Stimulated activated CD8-positive, alpha-beta memory T cell treated with anti-CD3 and anti-CD28 coated beads, Interleukin-12 subunit alpha, Interleukin-12 subunit beta, amount 100 ng/mL, for 4 hours (primary cell): Measurements from ENCODE around the gene OTULINL.

Experiments used
- DNase-seq: peaks from one replicate; pipeline ENCODE4 v3.0.0-alpha.2; 2020; ENCODE audit warnings: low read depth

OTULINL gene

GRCh38 chr5:14577079-14577725 is 4.4 kb upstream of the OTULINL start:
- no peak for DNase-seq

GRCh38 chr5:14577971-14578370 is 3.6 kb upstream of the OTULINL start:
- DNase-seq, result no peak

- no peak for DNase-seq
Observed at GRCh38 chr5:14579246-14579645, 2.3 kb upstream of the OTULINL start.

- no peak for DNase-seq
Observed at GRCh38 chr5:14579731-14580397, 1.7 kb upstream of the OTULINL start.

- DNase-seq, result no peak
Observed at GRCh38 chr5:14580398-14581034, 1.1 kb upstream of the OTULINL start.

- peak; percentile 73 for DNase-seq
Observed at GRCh38 chr5:14581891-14582796, 552 bp downstream of the OTULINL start.

- no peak for DNase-seq
Observed at GRCh38 chr5:14582797-14583137, 1.2 kb downstream of the OTULINL start.

- no peak for DNase-seq
Observed at GRCh38 chr5:14584848-14585247, 3.3 kb downstream of the OTULINL start.

GRCh38 chr5:14587150-14587549 is 5.6 kb downstream of the OTULINL start:
- DNase-seq, result no peak

GRCh38 chr5:14588145-14588544 is 6.6 kb downstream of the OTULINL start:
- DNase-seq, result no peak

- DNase-seq, result no peak
Observed at GRCh38 chr5:14588758-14589543, 7.4 kb downstream of the OTULINL start.

GRCh38 chr5:14590949-14591348 is 9.4 kb downstream of the OTULINL start:
- no peak for DNase-seq

GRCh38 chr5:14591548-14591947 is 10.0 kb downstream of the OTULINL start:
- no peak for DNase-seq

GRCh38 chr5:14593326-14594021 is 11.9 kb downstream of the OTULINL start:
- DNase-seq, result no peak

- DNase-seq, result no peak
Observed at GRCh38 chr5:14594378-14595074, 12.9 kb downstream of the OTULINL start.

GRCh38 chr5:14595189-14595588 is 13.6 kb downstream of the OTULINL start:
- DNase-seq, result no peak

- no peak for DNase-seq
Observed at GRCh38 chr5:14595891-14596290, 14.3 kb downstream of the OTULINL start.

GRCh38 chr5:14597080-14597479 is 15.5 kb downstream of the OTULINL start:
- no peak for DNase-seq

- no peak for DNase-seq
Observed at GRCh38 chr5:14598225-14598624, 16.6 kb downstream of the OTULINL start.

GRCh38 chr5:14599476-14600127 is 18.0 kb downstream of the OTULINL start:
- DNase-seq, result no peak
